WTC11 (cell line): ENCODE data around the gene SCAF8. TPM values are rescaled to one million over a fixed set of nuclear protein-coding genes. Genes with fewer than 3 reads are reported as not detected.

ENCODE experiments used
- ATAC-seq: fragments of 200-7000 bp; cut with Tn5 transposase; 2 replicates; pipeline ENCODE4 v1.10.0; 2021; ENCODE audit warnings: mild to moderate bottlenecking, moderate library complexity
- CTCF ChIA-PET: fragments of 300-600 bp; sonication (Branson Sonifier 250); formaldehyde crosslinking; loops from one replicate; lab custom pipeline; 2021; ENCODE audit warnings: antibody characterized with exemption; lab: Charles Lee
- POLR2A ChIA-PET: fragments of 350-600 bp; sonication (Branson Sonifier 250); formaldehyde crosslinking; loops from one replicate; lab custom pipeline; 2021; ENCODE audit warnings: antibody characterized with exemption; lab: Charles Lee
- DNase-seq: peaks from one replicate; pipeline ENCODE4 v3.0.0; 2021; ENCODE audit warnings: low spot score
- H3K27ac Mint-ChIP-seq: 2 replicates; pipeline ENCODE4 v1.8.0; 2021; ENCODE audit warnings: mixed read lengths
- H3K27me3 Mint-ChIP-seq: 2 replicates; pipeline ENCODE4 v1.8.0; 2021; ENCODE audit warnings: low read depth, mild to moderate bottlenecking, moderate library complexity, mixed read lengths
- H3K36me3 Mint-ChIP-seq: 2 replicates; pipeline ENCODE4 v1.8.0; 2021; ENCODE audit warnings: mixed read lengths
- H3K4me1 Mint-ChIP-seq: 2 replicates; pipeline ENCODE4 v1.8.0; 2022; ENCODE audit warnings: mixed read lengths
- H3K4me3 Mint-ChIP-seq: 2 replicates; pipeline ENCODE4 v1.8.0; 2021; ENCODE audit warnings: mild to moderate bottlenecking, moderate library complexity, mixed read lengths
- H3K9me3 Mint-ChIP-seq: 2 replicates; pipeline ENCODE4 v1.8.0; 2021; ENCODE audit warnings: mixed read lengths
- AR ChIP-seq: fragments of 250-450 bp; sonication (Bioruptor Pico); IDR thresholded peaks from 2 replicates; pipeline ENCODE4 v1.9.0; 2021; ENCODE audit warnings: mild to moderate bottlenecking
- ETV6 ChIP-seq: sonication (generic); formaldehyde crosslinking; IDR thresholded peaks from 2 replicates; pipeline ENCODE4 v1.8.1; 2022; ENCODE audit warnings: mild to moderate bottlenecking, missing genetic modification reagents
- FOXP1 ChIP-seq: sonication (generic); formaldehyde crosslinking; IDR thresholded peaks from 2 replicates; pipeline ENCODE4 v1.8.0; 2022; ENCODE audit warnings: missing genetic modification reagents, mild to moderate bottlenecking, moderate library complexity, borderline replicate concordance
- GABPB1 ChIP-seq: sonication (generic); formaldehyde crosslinking; IDR thresholded peaks from 2 replicates; pipeline ENCODE4 v1.8.1; 2023; ENCODE audit warnings: mild to moderate bottlenecking, missing genetic modification reagents
- HMGA2 ChIP-seq: fragments of 250-450 bp; sonication (Bioruptor Pico); IDR thresholded peaks from 2 replicates; pipeline ENCODE4 v1.4.0; 2021; ENCODE audit warnings: mild to moderate bottlenecking, moderate library complexity
- MXD4 ChIP-seq: fragments of 250-450 bp; sonication (Bioruptor Pico); IDR thresholded peaks from 2 replicates; pipeline ENCODE4 v1.8.0; 2021; ENCODE audit warnings: mild to moderate bottlenecking, moderate library complexity, borderline replicate concordance
- NFATC4 ChIP-seq: fragments of 250-450 bp; sonication (Bioruptor Pico); IDR thresholded peaks from 2 replicates; pipeline ENCODE4 v1.9.0; 2021; ENCODE audit warnings: mild to moderate bottlenecking
- NFYB ChIP-seq: sonication (generic); formaldehyde crosslinking; conservative IDR thresholded peaks from 2 replicates; pipeline ENCODE4 v1.8.0; 2022; ENCODE audit warnings: low read depth, missing genetic modification reagents
- OVOL2 ChIP-seq: fragments of 250-450 bp; sonication (Bioruptor Pico); IDR thresholded peaks from 2 replicates; pipeline ENCODE4 v1.9.0; 2021; ENCODE audit warnings: mild to moderate bottlenecking, borderline replicate concordance
- TEAD4 ChIP-seq: sonication (generic); formaldehyde crosslinking; IDR thresholded peaks from 2 replicates; pipeline ENCODE4 v1.8.0; 2022; ENCODE audit warnings: mild to moderate bottlenecking, missing genetic modification reagents
- ZNF219 ChIP-seq: sonication (generic); formaldehyde crosslinking; IDR thresholded peaks from 2 replicates; pipeline ENCODE4 v1.8.0; 2023; ENCODE audit warnings: missing genetic modification reagents, mild to moderate bottlenecking, borderline replicate concordance
- ZNF263 ChIP-seq: sonication (generic); formaldehyde crosslinking; IDR thresholded peaks from 2 replicates; pipeline ENCODE4 v1.8.1; 2022; ENCODE audit warnings: low read depth, mild to moderate bottlenecking, moderate library complexity, missing genetic modification reagents
- ZNF281 ChIP-seq: sonication (generic); formaldehyde crosslinking; IDR thresholded peaks from 2 replicates; pipeline ENCODE4 v1.8.0; 2023; ENCODE audit warnings: mild to moderate bottlenecking, missing genetic modification reagents
- ZNF416 ChIP-seq: fragments of 250-450 bp; sonication (Bioruptor Pico); IDR thresholded peaks from 2 replicates; pipeline ENCODE4 v1.9.0; 2021; ENCODE audit warnings: mild to moderate bottlenecking, inconsistent platforms
- ZSCAN18 ChIP-seq: fragments of 250-450 bp; sonication (Bioruptor Pico); IDR thresholded peaks from 2 replicates; pipeline ENCODE4 v2.1.2; 2022; ENCODE audit warnings: mild to moderate bottlenecking, moderate library complexity
- total RNA-seq: library from RNA; stranded (reverse); gene quantifications from 3 replicates; pipeline ENCODE4 v1.2.3, GENCODE V29; 2021
- TF ChIP-seq, protein P1 (sequence below): sonication (generic); formaldehyde crosslinking; IDR thresholded peaks from 2 replicates; pipeline ENCODE4 v1.8.1; 2023; ENCODE audit warnings: mild to moderate bottlenecking, missing genetic modification reagents, moderate library complexity
- TF ChIP-seq, protein P2 (sequence below): sonication (generic); formaldehyde crosslinking; IDR thresholded peaks from 2 replicates; pipeline ENCODE4 v1.8.1; 2022; ENCODE audit warnings: missing genetic modification reagents, borderline replicate concordance
- TF ChIP-seq, protein P3 (sequence below): sonication (generic); formaldehyde crosslinking; conservative IDR thresholded peaks from 2 replicates; pipeline ENCODE4 v1.8.1; 2023; ENCODE audit warnings: mild to moderate bottlenecking, low read depth, missing genetic modification reagents, moderate library complexity
- TF ChIP-seq, protein P4 (sequence below): sonication (generic); formaldehyde crosslinking; IDR thresholded peaks from 2 replicates; pipeline ENCODE4 v1.8.0; 2022; ENCODE audit warnings: missing genetic modification reagents

The SCAF8 gene
- total RNA-seq, 1 experiment from 2014 or later, result 40.7 TPM

- Mint-ChIP-seq H3K27me3 (no peaks in the 10 kb centered on the region), H3K4me1 (peaks cover 46% of the 10 kb centered on the region), H3K36me3 (no peaks in the 10 kb centered on the region), H3K4me3 (no peak overlapping the region), H3K27ac (no peak overlapping the region), H3K9me3 (no peaks in the 10 kb centered on the region)
- ChIA-PET CTCF (no interaction called here), POLR2A (interaction anchor here (0.7 kb wide), 1 partner anchor 171 kb away, joined by 3 read pairs; no protein-coding TSS in a partner anchor)
- no peak for TF ChIP-seq NFATC4
- no peak for TF ChIP-seq ETV6 (CRISPR knock-in tag)
- TF ChIP-seq, protein P1, sequence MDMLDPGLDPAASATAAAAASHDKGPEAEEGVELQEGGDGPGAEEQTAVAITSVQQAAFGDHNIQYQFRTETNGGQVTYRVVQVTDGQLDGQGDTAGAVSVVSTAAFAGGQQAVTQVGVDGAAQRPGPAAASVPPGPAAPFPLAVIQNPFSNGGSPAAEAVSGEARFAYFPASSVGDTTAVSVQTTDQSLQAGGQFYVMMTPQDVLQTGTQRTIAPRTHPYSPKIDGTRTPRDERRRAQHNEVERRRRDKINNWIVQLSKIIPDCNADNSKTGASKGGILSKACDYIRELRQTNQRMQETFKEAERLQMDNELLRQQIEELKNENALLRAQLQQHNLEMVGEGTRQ, result no peak
- TF ChIP-seq MXD4 (CRISPR knock-in tag), result no peak
- TF ChIP-seq GABPB1 (CRISPR knock-in tag), result no peak
- TF ChIP-seq, protein P2, sequence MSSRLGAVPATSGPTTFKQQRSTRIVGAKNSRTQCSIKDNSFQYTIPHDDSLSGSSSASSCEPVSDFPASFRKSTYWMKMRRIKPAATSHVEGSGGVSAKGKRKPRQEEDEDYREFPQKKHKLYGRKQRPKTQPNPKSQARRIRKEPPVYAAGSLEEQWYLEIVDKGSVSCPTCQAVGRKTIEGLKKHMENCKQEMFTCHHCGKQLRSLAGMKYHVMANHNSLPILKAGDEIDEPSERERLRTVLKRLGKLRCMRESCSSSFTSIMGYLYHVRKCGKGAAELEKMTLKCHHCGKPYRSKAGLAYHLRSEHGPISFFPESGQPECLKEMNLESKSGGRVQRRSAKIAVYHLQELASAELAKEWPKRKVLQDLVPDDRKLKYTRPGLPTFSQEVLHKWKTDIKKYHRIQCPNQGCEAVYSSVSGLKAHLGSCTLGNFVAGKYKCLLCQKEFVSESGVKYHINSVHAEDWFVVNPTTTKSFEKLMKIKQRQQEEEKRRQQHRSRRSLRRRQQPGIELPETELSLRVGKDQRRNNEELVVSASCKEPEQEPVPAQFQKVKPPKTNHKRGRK (CRISPR knock-in tag), result no peak
- TF ChIP-seq, protein P3, sequence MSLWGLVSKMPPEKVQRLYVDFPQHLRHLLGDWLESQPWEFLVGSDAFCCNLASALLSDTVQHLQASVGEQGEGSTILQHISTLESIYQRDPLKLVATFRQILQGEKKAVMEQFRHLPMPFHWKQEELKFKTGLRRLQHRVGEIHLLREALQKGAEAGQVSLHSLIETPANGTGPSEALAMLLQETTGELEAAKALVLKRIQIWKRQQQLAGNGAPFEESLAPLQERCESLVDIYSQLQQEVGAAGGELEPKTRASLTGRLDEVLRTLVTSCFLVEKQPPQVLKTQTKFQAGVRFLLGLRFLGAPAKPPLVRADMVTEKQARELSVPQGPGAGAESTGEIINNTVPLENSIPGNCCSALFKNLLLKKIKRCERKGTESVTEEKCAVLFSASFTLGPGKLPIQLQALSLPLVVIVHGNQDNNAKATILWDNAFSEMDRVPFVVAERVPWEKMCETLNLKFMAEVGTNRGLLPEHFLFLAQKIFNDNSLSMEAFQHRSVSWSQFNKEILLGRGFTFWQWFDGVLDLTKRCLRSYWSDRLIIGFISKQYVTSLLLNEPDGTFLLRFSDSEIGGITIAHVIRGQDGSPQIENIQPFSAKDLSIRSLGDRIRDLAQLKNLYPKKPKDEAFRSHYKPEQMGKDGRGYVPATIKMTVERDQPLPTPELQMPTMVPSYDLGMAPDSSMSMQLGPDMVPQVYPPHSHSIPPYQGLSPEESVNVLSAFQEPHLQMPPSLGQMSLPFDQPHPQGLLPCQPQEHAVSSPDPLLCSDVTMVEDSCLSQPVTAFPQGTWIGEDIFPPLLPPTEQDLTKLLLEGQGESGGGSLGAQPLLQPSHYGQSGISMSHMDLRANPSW, result no peak
- TF ChIP-seq ZNF263, result no peak
- no peak for TF ChIP-seq AR (CRISPR knock-in tag)
- TF ChIP-seq ZSCAN18 (CRISPR knock-in tag), result no peak
- no peak for TF ChIP-seq ZNF416 (CRISPR knock-in tag)
- no peak for TF ChIP-seq NFYB
- no peak for TF ChIP-seq ZNF219 (CRISPR knock-in tag)
- ATAC-seq (no peak), DNase-seq (no peak)
These were observed 18.0 kb downstream of the SCAF8 start for GRCh38 chr6:154751011-154751800.

- H3K9me3 Mint-ChIP-seq, result no peaks in the 10 kb centered on the region
- no peak for DNase-seq
- H3K36me3 Mint-ChIP-seq, result no peaks in the 10 kb centered on the region
- no peak overlapping the region for H3K27ac Mint-ChIP-seq
- no peaks in the 10 kb centered on the region for H3K27me3 Mint-ChIP-seq
- POLR2A ChIA-PET, result interaction anchor here (1.0 kb wide), 1 partner anchor 20 kb away, joined by 3 read pairs; no protein-coding TSS in a partner anchor
- H3K4me1 Mint-ChIP-seq, result peaks cover 47% of the 10 kb centered on the region
- H3K4me3 Mint-ChIP-seq, result no peak overlapping the region
- CTCF ChIA-PET, result no interaction called here
- ATAC-seq, result no peak
- TF ChIP-seq, protein P4, sequence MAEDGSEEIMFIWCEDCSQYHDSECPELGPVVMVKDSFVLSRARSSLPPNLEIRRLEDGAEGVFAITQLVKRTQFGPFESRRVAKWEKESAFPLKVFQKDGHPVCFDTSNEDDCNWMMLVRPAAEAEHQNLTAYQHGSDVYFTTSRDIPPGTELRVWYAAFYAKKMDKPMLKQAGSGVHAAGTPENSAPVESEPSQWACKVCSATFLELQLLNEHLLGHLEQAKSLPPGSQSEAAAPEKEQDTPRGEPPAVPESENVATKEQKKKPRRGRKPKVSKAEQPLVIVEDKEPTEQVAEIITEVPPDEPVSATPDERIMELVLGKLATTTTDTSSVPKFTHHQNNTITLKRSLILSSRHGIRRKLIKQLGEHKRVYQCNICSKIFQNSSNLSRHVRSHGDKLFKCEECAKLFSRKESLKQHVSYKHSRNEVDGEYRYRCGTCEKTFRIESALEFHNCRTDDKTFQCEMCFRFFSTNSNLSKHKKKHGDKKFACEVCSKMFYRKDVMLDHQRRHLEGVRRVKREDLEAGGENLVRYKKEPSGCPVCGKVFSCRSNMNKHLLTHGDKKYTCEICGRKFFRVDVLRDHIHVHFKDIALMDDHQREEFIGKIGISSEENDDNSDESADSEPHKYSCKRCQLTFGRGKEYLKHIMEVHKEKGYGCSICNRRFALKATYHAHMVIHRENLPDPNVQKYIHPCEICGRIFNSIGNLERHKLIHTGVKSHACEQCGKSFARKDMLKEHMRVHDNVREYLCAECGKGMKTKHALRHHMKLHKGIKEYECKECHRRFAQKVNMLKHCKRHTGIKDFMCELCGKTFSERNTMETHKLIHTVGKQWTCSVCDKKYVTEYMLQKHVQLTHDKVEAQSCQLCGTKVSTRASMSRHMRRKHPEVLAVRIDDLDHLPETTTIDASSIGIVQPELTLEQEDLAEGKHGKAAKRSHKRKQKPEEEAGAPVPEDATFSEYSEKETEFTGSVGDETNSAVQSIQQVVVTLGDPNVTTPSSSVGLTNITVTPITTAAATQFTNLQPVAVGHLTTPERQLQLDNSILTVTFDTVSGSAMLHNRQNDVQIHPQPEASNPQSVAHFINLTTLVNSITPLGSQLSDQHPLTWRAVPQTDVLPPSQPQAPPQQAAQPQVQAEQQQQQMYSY (CRISPR knock-in tag), result no peak
- TF ChIP-seq TEAD4, result no peak
- no peak for TF ChIP-seq OVOL2 (CRISPR knock-in tag)
- no peak for TF ChIP-seq GABPB1 (CRISPR knock-in tag)
- no peak for TF ChIP-seq ZNF281 (CRISPR knock-in tag)
- no peak for TF ChIP-seq FOXP1
- no peak for TF ChIP-seq HMGA2 (CRISPR knock-in tag)
These were observed 18.8 kb downstream of the SCAF8 start for GRCh38 chr6:154752022-154752421.
